B cell (primary cell): Measurements from ENCODE around the gene HIGD1C. TPM values are rescaled to one million over a fixed set of nuclear protein-coding genes. Genes with fewer than 3 reads are reported as not detected.

ENCODE experiments used
- ATAC-seq: fragments of 200-7000 bp; cut with Tn5 transposase; one replicate; pipeline ENCODE4 v1.10.0; 2021; ENCODE audit warnings: low read depth, mild to moderate bottlenecking, moderate number of reproducible peaks, moderate library complexity
- CTCF ChIA-PET: fragments of 350-600 bp; sonication (Branson Sonifier 250); formaldehyde crosslinking; loops from one replicate; lab custom pipeline; 2021; ENCODE audit warnings: antibody characterized with exemption, inconsistent platforms; lab: Charles Lee
- POLR2A ChIA-PET: fragments of 350-600 bp; sonication (Branson Sonifier 250); formaldehyde crosslinking; loops from one replicate; lab custom pipeline; 2021; ENCODE audit warnings: antibody characterized with exemption; lab: Charles Lee
- DNase-seq: peaks from one replicate; pipeline ENCODE4 v3.0.0; 2013
- H2AFZ ChIP-seq: 2 replicates; pipeline ENCODE4 v1.6.1; 2012; ENCODE audit warnings: mild to moderate bottlenecking, low read depth, low read length; ENCODE audit not compliant: insufficient read depth, poor library complexity, severe bottlenecking
- H3K27ac ChIP-seq, 2 donors: 1 replicate in 1 of 2; 2 replicates in 1 of 2; pipeline ENCODE4 v1.5.1; 2012 to 2013; ENCODE audit warnings: low read length in 2 of 2, mild to moderate bottlenecking in 2 of 2, moderate library complexity in 1 of 2
- H3K27me3 ChIP-seq, 4 experiments: fragments of 200-600 bp in 1 of 4; sonication (generic) in 1 of 4; replicated peaks in 1 of 4; 1 replicate in 2 of 4; 2 replicates in 2 of 4; pipeline versions ENCODE4 v1.6.1 to v1.7.0; 2013 to 2016; ENCODE audit warnings: low read length in 3 of 4, mild to moderate bottlenecking in 2 of 4, mixed read lengths in 1 of 4, moderate library complexity in 1 of 4; ENCODE audit not compliant: insufficient read depth in 4 of 4, control insufficient read depth in 3 of 4; ENCODE audit errors: control extremely low read depth in 1 of 4
- H3K36me3 ChIP-seq, 2 experiments: replicated peaks in 1 of 2; 1 replicate in 1 of 2; 2 replicates in 1 of 2; pipeline versions ENCODE4 v1.6.1 to v1.7.1; 2013; ENCODE audit warnings: low read length in 1 of 2; ENCODE audit not compliant: insufficient read depth in 2 of 2, control insufficient read depth in 1 of 2; ENCODE audit errors: control extremely low read depth in 1 of 2, extremely low read depth in 1 of 2
- H3K4me1 ChIP-seq, 2 donors: fragments of 200-600 bp in 1 of 2; sonication (generic) in 1 of 2; 1 replicate in 1 of 2; 2 replicates in 1 of 2; pipeline versions ENCODE4 v1.5.1 to v1.6.1; 2013 to 2017; ENCODE audit warnings: low read length in 2 of 2; ENCODE audit not compliant: control insufficient read depth in 2 of 2, insufficient read depth in 2 of 2
- H3K4me2 ChIP-seq: replicated peaks from 2 replicates; pipeline ENCODE3; 2012; ENCODE audit warnings: mild to moderate bottlenecking, low read depth, low read length; ENCODE audit not compliant: poor library complexity, severe bottlenecking
- H3K4me3 ChIP-seq, 5 experiments: fragments of 200-600 bp in 1 of 5; sonication (generic) in 1 of 5; 1 replicate in 3 of 5; 2 replicates in 2 of 5; pipeline versions ENCODE4 v1.5.1 to v1.7.0; 2011 to 2016; ENCODE audit warnings: low read length in 4 of 5, mild to moderate bottlenecking in 4 of 5, low read depth in 2 of 5, control low read depth in 1 of 5, moderate library complexity in 1 of 5; ENCODE audit not compliant: insufficient read depth in 1 of 5; ENCODE audit errors: control extremely low read depth in 1 of 5, extremely low read depth in 1 of 5
- H3K79me2 ChIP-seq: fragments of 200-600 bp; sonication (generic); one replicate; pipeline ENCODE4 v1.6.0; 2016; ENCODE audit warnings: low read length; ENCODE audit not compliant: control insufficient read depth, insufficient read depth
- H3K9ac ChIP-seq: fragments of 200-600 bp; sonication (generic); 2 replicates; pipeline ENCODE4 v1.6.1; 2017; ENCODE audit warnings: mild to moderate bottlenecking, low read length, moderate library complexity
- H3K9me3 ChIP-seq, 3 donors: one replicate each; pipeline versions ENCODE4 v1.6.1 to v1.7.1; 2013; ENCODE audit warnings: low read length in 2 of 3; ENCODE audit not compliant: control insufficient read depth in 2 of 3, insufficient read depth in 1 of 3; ENCODE audit errors: control extremely low read depth in 1 of 3
- H4K20me1 ChIP-seq: 2 replicates; pipeline ENCODE4 v1.6.0; 2012; ENCODE audit warnings: mild to moderate bottlenecking, low read length; ENCODE audit not compliant: insufficient read depth, control insufficient read depth, poor library complexity, severe bottlenecking
- H3K27ac Mint-ChIP-seq: one replicate; pipeline ENCODE4 v1.8.0; 2021; ENCODE audit warnings: mixed read lengths
- H3K27me3 Mint-ChIP-seq: one replicate; pipeline ENCODE4 v1.8.0; 2021; ENCODE audit warnings: mixed read lengths
- H3K4me1 Mint-ChIP-seq: one replicate; pipeline ENCODE4 v1.8.0; 2021; ENCODE audit warnings: mixed read lengths
- H3K4me3 Mint-ChIP-seq: one replicate; pipeline ENCODE4 v1.8.0; 2021; ENCODE audit warnings: mixed read lengths
- H3K9me3 Mint-ChIP-seq: one replicate; pipeline ENCODE4 v1.8.0; 2022; ENCODE audit warnings: mixed read lengths; ENCODE audit not compliant: insufficient read depth
- CTCF ChIP-seq: fragments of 200-600 bp; IDR thresholded peaks from one replicate; pipeline ENCODE4 v1.8.0; 2022; ENCODE audit warnings: antibody characterized with exemption, mild to moderate bottlenecking
- EZH2 ChIP-seq: IDR thresholded peaks from 2 replicates; pipeline ENCODE4 v1.6.1; 2012; ENCODE audit warnings: borderline replicate concordance, low read depth, mild to moderate bottlenecking, moderate library complexity, low read length; ENCODE audit not compliant: insufficient read depth, poor library complexity, severe bottlenecking
- WGBS: methylation state at CpG from one replicate; pipeline ENCODE4 v1.1.5; 2013; ENCODE audit warnings: missing lambda C conversion rate; ENCODE audit not compliant: insufficient coverage; 5-methylcytosine and 5-hydroxymethylcytosine counted together
- intact Hi-C: fragments of 100-400 bp; cut with micrococcal nuclease; formaldehyde crosslinking; loops from one replicate; pipeline ENCODE4 v1.10.0; 2022
- polyA plus RNA-seq: library from polyadenylated mRNA; depleted of rRNA; stranded (reverse); fragments of >200 nt; gene quantifications from 2 replicates; pipeline ENCODE4 v1.2.3, GENCODE V29; 2012
- total RNA-seq, 2 donors: library from RNA; stranded (reverse); fragments of 120-200 nt in 1 of 2; gene quantifications; 1 replicate in 1 of 2; 2 replicates in 1 of 2; pipeline versions ENCODE4 v1.2.3 to v1.2.4, GENCODE V29; 2013 to 2022

HIGD1C gene
- total and polyA plus RNA-seq, 2 donors (not counting 1 experiment from before 2014, with no cell fraction given) = not detected

GRCh38 chr12:50999093-50999492, 46.7 kb downstream of the HIGD1C start:
- ChIA-PET POLR2A (no interaction called here), CTCF (no interaction called here)
- Mint-ChIP-seq H3K9me3 (no peaks in the 10 kb centered on the region), H3K4me3 (no peak overlapping the region), H3K27ac (no peak overlapping the region), H3K27me3 (no peaks in the 10 kb centered on the region), H3K4me1 (no peaks in the 10 kb centered on the region)
- TF ChIP-seq CTCF = no peak
- TF ChIP-seq EZH2 = no peak
- no peaks in the 10 kb centered on the region for H4K20me1 ChIP-seq
- H3K4me3 ChIP-seq = no peak overlapping the region
- no peak overlapping the region for H3K9ac ChIP-seq
- WGBS = 100% methylated on average over 1 of the region's 4 CpGs
- peaks cover 0 to 1% (median 0%) of the 10 kb centered on the region in 3 donors for H3K9me3 ChIP-seq
- intact Hi-C loops = no loop called here
- H3K79me2 ChIP-seq = no peaks in the 10 kb centered on the region
- H3K4me1 ChIP-seq = no peaks in the 10 kb centered on the region
- DNase-seq (no peak), ATAC-seq (no peak)
- no peak overlapping the region for H3K27ac ChIP-seq
- peaks cover 11 to 48% of the 10 kb centered on the region in 2 experiments for H3K36me3 ChIP-seq
- H3K27me3 ChIP-seq = no peaks in the 10 kb centered on the region
- no peak overlapping the region for H3K4me2 ChIP-seq
- no peak overlapping the region for H2AFZ ChIP-seq

- H2AFZ ChIP-seq = no peak overlapping the region
- 100% methylated on average over 5 of the region's 7 CpGs for WGBS
- no peak overlapping the region for H3K27ac ChIP-seq
- no peak overlapping the region for H3K27ac Mint-ChIP-seq
- H3K4me1 Mint-ChIP-seq = no peaks in the 10 kb centered on the region
- intact Hi-C loops = no loop called here
- POLR2A ChIA-PET = interaction anchor here (0.7 kb wide), 1 partner anchor 341 kb away, joined by 4 read pairs; no protein-coding TSS in a partner anchor
- no peaks in the 10 kb centered on the region for H3K79me2 ChIP-seq
- H4K20me1 ChIP-seq = no peaks in the 10 kb centered on the region
- no peak overlapping the region for H3K9ac ChIP-seq
- H3K4me2 ChIP-seq = no peak overlapping the region
- no peak overlapping the region for H3K4me3 ChIP-seq
- H3K9me3 Mint-ChIP-seq = no peaks in the 10 kb centered on the region
- CTCF ChIA-PET = no interaction called here
- H3K27me3 ChIP-seq = no peaks in the 10 kb centered on the region
- no peak for DNase-seq
- peaks cover 11 to 54% of the 10 kb centered on the region in 2 experiments for H3K36me3 ChIP-seq
- H3K4me3 Mint-ChIP-seq = no peak overlapping the region
- no peaks in the 10 kb centered on the region for H3K4me1 ChIP-seq
- no peaks in the 10 kb centered on the region for H3K27me3 Mint-ChIP-seq
- peaks cover 0 to 1% (median 0%) of the 10 kb centered on the region in 3 donors for H3K9me3 ChIP-seq
- TF ChIP-seq EZH2 = no peak
- no peak for TF ChIP-seq CTCF
- ATAC-seq = no peak
These were observed 47.9 kb downstream of the HIGD1C start for GRCh38 chr12:51000245-51000644.
